Liver (tissue), 9 donors: ENCODE data around the gene TMX3. TPM values are rescaled to one million over a fixed set of nuclear protein-coding genes. Genes with fewer than 3 reads are reported as not detected.

Experiments
- DNase-seq: peaks from one replicate; pipeline ENCODE4 v3.0.0-alpha.2; 2017; ENCODE audit warnings: low spot score
- H3K27ac ChIP-seq, 2 donors: one replicate each; pipeline ENCODE4 v1.7.0; 2013; ENCODE audit warnings: inconsistent platforms in 2 of 2, low read length in 2 of 2, control low read depth in 1 of 2, low read depth in 1 of 2, mild to moderate bottlenecking in 1 of 2
- H3K27me3 ChIP-seq, 4 donors: one replicate each; pipeline versions ENCODE4 v1.6.1 to v1.7.0; 2013; ENCODE audit warnings: low read length in 3 of 4, inconsistent platforms in 1 of 4, mild to moderate bottlenecking in 1 of 4, moderate library complexity in 1 of 4; ENCODE audit not compliant: control insufficient read depth in 4 of 4, insufficient read depth in 4 of 4
- H3K36me3 ChIP-seq, 4 donors: one replicate each; pipeline versions ENCODE4 v1.6.1 to v1.7.0; 2013; ENCODE audit warnings: low read length in 3 of 4, mild to moderate bottlenecking in 3 of 4, low read depth in 1 of 4, moderate library complexity in 1 of 4; ENCODE audit not compliant: control insufficient read depth in 4 of 4, insufficient read depth in 3 of 4
- H3K4me1 ChIP-seq, 4 donors: one replicate each; pipeline versions ENCODE4 v1.6.1 to v1.7.0; 2013; ENCODE audit warnings: low read length in 3 of 4, mild to moderate bottlenecking in 3 of 4, moderate library complexity in 1 of 4; ENCODE audit not compliant: control insufficient read depth in 4 of 4, insufficient read depth in 4 of 4
- H3K4me3 ChIP-seq, 3 donors: one replicate each; pipeline versions ENCODE4 v1.6.1 to v1.7.0; 2013; ENCODE audit warnings: low read length in 3 of 3, control low read depth in 1 of 3, low read depth in 1 of 3, mild to moderate bottlenecking in 1 of 3
- H3K9ac ChIP-seq, 2 donors: one replicate each; pipeline ENCODE4 v1.7.0; 2013; ENCODE audit warnings: low read length in 2 of 2, mild to moderate bottlenecking in 2 of 2, moderate library complexity in 2 of 2, control low read depth in 1 of 2, low read depth in 1 of 2
- H3K9me3 ChIP-seq, 4 donors: one replicate each; pipeline versions ENCODE4 v1.6.1 to v1.7.0; 2013; ENCODE audit warnings: low read length in 3 of 4; ENCODE audit not compliant: control insufficient read depth in 4 of 4
- EGR1 ChIP-seq, 2 donors: IDR thresholded peaks; 2 replicates each; pipeline ENCODE4 v1.6.1; 2016 to 2018; ENCODE audit warnings: antibody characterized with exemption in 2 of 2, low read depth in 2 of 2
- FOXA1 ChIP-seq: IDR thresholded peaks from 2 replicates; pipeline ENCODE4 v1.6.1; 2016; ENCODE audit warnings: antibody characterized with exemption
- FOXA2 ChIP-seq: IDR thresholded peaks from 2 replicates; pipeline ENCODE4 v1.6.1; 2016; ENCODE audit warnings: antibody characterized with exemption
- GABPA ChIP-seq, 2 donors: IDR thresholded peaks in 1 of 2; conservative IDR thresholded peaks in 1 of 2; 2 replicates each; pipeline ENCODE4 v1.6.1; 2016; ENCODE audit warnings: antibody characterized with exemption in 2 of 2, mild to moderate bottlenecking in 1 of 2, moderate library complexity in 1 of 2
- HNF4A ChIP-seq, 2 donors: conservative IDR thresholded peaks; 2 replicates each; pipeline ENCODE4 v1.6.1; 2016; ENCODE audit warnings: antibody characterized with exemption in 2 of 2, mild to moderate bottlenecking in 2 of 2
- HNF4G ChIP-seq: IDR thresholded peaks from 2 replicates; pipeline ENCODE4 v1.6.1; 2016; ENCODE audit warnings: antibody characterized with exemption
- JUND ChIP-seq, 2 donors: IDR thresholded peaks; 2 replicates each; pipeline ENCODE4 v1.6.1; 2016; ENCODE audit warnings: antibody characterized with exemption in 2 of 2
- NR2F2 ChIP-seq: IDR thresholded peaks from 2 replicates; pipeline ENCODE4 v1.6.1; 2016; ENCODE audit warnings: antibody characterized with exemption
- RAD21 ChIP-seq, 2 donors: IDR thresholded peaks; 2 replicates each; pipeline ENCODE4 v1.6.1; 2016; ENCODE audit warnings: antibody characterized with exemption in 2 of 2, mild to moderate bottlenecking in 2 of 2
- RXRA ChIP-seq, 2 donors: IDR thresholded peaks; 2 replicates each; pipeline ENCODE4 v1.6.1; 2017 to 2018; ENCODE audit warnings: antibody characterized with exemption in 2 of 2, mild to moderate bottlenecking in 1 of 2
- SP1 ChIP-seq: IDR thresholded peaks from 2 replicates; pipeline ENCODE4 v1.6.1; 2018; ENCODE audit warnings: antibody characterized with exemption, mild to moderate bottlenecking
- TAF1 ChIP-seq: conservative IDR thresholded peaks from 2 replicates; pipeline ENCODE4 v1.6.1; 2016; ENCODE audit warnings: antibody characterized with exemption, mild to moderate bottlenecking
- YY1 ChIP-seq: IDR thresholded peaks from 2 replicates; pipeline ENCODE4 v1.6.1; 2016; ENCODE audit warnings: antibody characterized with exemption, mild to moderate bottlenecking
- WGBS: extraction: QIAGEN DNeasy Blood & Tissue Kit; methylation state at CpG from one replicate; pipeline ENCODE4 v1.1.7; 2013; 5-methylcytosine and 5-hydroxymethylcytosine counted together
- polyA plus RNA-seq, 2 donors: library from polyadenylated mRNA; stranded (reverse) in 1 of 2; unstranded in 1 of 2; fragments of 200-250 nt in 1 of 2; fragments of >200 nt in 1 of 2; fragmentation: Nextera tagmentation in 1 of 2; extraction: Ambion mirVana in 1 of 2; gene quantifications; one replicate each; pipeline versions ENCODE4 v1.2.1 to v1.2.3, GENCODE V29; 2013 to 2015
- total RNA-seq, 2 donors: library from RNA; depleted of rRNA; stranded (reverse); fragments of >200 nt; gene quantifications; one replicate each; pipeline ENCODE4 v1.2.3, GENCODE V29; 2014
- TF ChIP-seq, protein P1 (sequence below): IDR thresholded peaks from 2 replicates; pipeline ENCODE4 v1.6.1; 2016; ENCODE audit warnings: antibody characterized with exemption
- TF ChIP-seq, protein P2 (sequence below): IDR thresholded peaks from 2 replicates; pipeline ENCODE4 v1.6.1; 2016; ENCODE audit warnings: antibody characterized with exemption
- TF ChIP-seq, protein P3 (sequence below): IDR thresholded peaks from 2 replicates; pipeline ENCODE4 v1.6.1; 2016; ENCODE audit warnings: antibody characterized with exemption, mild to moderate bottlenecking
- TF ChIP-seq, protein P4 (sequence below): fragments of 150-350 bp; IDR thresholded peaks from 2 replicates; pipeline ENCODE4 v1.5.1; 2017; ENCODE audit warnings: improper control_type of control experiment, low read depth, low read length; ENCODE audit not compliant: missing input control
- TF ChIP-seq, protein P5 (sequence below): IDR thresholded peaks from 2 replicates; pipeline ENCODE4 v1.6.1; 2016; ENCODE audit warnings: antibody characterized with exemption
- donor health status: healthy.
- donor health status: healthy.
- donor health status: healthy.
- donor health status: healthy.
- donor health status: healthy.

Gene TMX3
- total and polyA plus RNA-seq, 4 donors, result 9.0 to 38.6 (median 20.3) TPM

DNA sequence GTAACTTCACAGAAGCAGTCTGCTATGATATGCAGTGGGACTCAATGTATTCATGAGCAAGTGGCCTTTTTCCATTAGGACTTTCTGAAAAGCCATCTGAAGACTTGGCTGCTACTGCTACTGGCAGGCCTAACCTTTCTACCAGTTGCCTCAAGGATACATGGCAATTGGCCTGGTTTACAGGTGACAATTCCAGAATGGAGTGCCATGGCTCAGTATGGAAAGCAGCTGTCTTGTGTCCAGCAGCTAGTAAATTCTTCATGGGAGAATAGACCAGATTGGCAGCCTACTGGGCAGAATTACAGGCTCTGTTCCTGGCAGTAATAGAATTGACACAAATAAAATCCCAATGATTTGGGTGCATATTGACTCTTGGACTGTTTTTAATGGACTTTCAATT is 12.6 kb upstream of the TMX3 start:
- no peak overlapping the region for H3K9ac ChIP-seq
- H3K27me3 ChIP-seq, result no peaks in the 10 kb centered on the region
- no peak overlapping the region for H3K27ac ChIP-seq
- no peaks in the 10 kb centered on the region for H3K36me3 ChIP-seq
- no peaks in the 10 kb centered on the region for H3K4me1 ChIP-seq
- DNase-seq, result no peak
- no peak overlapping the region for H3K4me3 ChIP-seq
- H3K9me3 ChIP-seq, result no peaks in the 10 kb centered on the region
- TF ChIP-seq, protein P1, sequence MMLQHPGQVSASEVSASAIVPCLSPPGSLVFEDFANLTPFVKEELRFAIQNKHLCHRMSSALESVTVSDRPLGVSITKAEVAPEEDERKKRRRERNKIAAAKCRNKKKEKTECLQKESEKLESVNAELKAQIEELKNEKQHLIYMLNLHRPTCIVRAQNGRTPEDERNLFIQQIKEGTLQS, result no peak
- TF ChIP-seq NR2F2 (no peak), HNF4G (no peak), YY1 (no peak), RAD21 (IDR thresholded peaks at IDR 0.05) (no peak), HNF4A (conservative IDR thresholded peaks at IDR 0.05) (no peak), FOXA2 (no peak), EGR1 (IDR thresholded peaks at IDR 0.05; ENCODE audit: low read depth in 2 of 2) (no peak), GABPA (IDR thresholded peaks at IDR 0.05 in 1 of 2, conservative IDR thresholded peaks at IDR 0.05 in 1 of 2) (no peak), TAF1 (no peak), JUND (IDR thresholded peaks at IDR 0.05) (no peak), FOXA1 (no peak), RXRA (IDR thresholded peaks at IDR 0.05) (no peak), SP1 (no peak)
- TF ChIP-seq, protein P2, sequence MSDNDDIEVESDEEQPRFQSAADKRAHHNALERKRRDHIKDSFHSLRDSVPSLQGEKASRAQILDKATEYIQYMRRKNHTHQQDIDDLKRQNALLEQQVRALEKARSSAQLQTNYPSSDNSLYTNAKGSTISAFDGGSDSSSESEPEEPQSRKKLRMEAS, result no peak
- TF ChIP-seq, protein P3, sequence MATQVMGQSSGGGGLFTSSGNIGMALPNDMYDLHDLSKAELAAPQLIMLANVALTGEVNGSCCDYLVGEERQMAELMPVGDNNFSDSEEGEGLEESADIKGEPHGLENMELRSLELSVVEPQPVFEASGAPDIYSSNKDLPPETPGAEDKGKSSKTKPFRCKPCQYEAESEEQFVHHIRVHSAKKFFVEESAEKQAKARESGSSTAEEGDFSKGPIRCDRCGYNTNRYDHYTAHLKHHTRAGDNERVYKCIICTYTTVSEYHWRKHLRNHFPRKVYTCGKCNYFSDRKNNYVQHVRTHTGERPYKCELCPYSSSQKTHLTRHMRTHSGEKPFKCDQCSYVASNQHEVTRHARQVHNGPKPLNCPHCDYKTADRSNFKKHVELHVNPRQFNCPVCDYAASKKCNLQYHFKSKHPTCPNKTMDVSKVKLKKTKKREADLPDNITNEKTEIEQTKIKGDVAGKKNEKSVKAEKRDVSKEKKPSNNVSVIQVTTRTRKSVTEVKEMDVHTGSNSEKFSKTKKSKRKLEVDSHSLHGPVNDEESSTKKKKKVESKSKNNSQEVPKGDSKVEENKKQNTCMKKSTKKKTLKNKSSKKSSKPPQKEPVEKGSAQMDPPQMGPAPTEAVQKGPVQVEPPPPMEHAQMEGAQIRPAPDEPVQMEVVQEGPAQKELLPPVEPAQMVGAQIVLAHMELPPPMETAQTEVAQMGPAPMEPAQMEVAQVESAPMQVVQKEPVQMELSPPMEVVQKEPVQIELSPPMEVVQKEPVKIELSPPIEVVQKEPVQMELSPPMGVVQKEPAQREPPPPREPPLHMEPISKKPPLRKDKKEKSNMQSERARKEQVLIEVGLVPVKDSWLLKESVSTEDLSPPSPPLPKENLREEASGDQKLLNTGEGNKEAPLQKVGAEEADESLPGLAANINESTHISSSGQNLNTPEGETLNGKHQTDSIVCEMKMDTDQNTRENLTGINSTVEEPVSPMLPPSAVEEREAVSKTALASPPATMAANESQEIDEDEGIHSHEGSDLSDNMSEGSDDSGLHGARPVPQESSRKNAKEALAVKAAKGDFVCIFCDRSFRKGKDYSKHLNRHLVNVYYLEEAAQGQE, result no peak
- TF ChIP-seq, protein P4, sequence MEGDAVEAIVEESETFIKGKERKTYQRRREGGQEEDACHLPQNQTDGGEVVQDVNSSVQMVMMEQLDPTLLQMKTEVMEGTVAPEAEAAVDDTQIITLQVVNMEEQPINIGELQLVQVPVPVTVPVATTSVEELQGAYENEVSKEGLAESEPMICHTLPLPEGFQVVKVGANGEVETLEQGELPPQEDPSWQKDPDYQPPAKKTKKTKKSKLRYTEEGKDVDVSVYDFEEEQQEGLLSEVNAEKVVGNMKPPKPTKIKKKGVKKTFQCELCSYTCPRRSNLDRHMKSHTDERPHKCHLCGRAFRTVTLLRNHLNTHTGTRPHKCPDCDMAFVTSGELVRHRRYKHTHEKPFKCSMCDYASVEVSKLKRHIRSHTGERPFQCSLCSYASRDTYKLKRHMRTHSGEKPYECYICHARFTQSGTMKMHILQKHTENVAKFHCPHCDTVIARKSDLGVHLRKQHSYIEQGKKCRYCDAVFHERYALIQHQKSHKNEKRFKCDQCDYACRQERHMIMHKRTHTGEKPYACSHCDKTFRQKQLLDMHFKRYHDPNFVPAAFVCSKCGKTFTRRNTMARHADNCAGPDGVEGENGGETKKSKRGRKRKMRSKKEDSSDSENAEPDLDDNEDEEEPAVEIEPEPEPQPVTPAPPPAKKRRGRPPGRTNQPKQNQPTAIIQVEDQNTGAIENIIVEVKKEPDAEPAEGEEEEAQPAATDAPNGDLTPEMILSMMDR, result no peak
- TF ChIP-seq, protein P5, sequence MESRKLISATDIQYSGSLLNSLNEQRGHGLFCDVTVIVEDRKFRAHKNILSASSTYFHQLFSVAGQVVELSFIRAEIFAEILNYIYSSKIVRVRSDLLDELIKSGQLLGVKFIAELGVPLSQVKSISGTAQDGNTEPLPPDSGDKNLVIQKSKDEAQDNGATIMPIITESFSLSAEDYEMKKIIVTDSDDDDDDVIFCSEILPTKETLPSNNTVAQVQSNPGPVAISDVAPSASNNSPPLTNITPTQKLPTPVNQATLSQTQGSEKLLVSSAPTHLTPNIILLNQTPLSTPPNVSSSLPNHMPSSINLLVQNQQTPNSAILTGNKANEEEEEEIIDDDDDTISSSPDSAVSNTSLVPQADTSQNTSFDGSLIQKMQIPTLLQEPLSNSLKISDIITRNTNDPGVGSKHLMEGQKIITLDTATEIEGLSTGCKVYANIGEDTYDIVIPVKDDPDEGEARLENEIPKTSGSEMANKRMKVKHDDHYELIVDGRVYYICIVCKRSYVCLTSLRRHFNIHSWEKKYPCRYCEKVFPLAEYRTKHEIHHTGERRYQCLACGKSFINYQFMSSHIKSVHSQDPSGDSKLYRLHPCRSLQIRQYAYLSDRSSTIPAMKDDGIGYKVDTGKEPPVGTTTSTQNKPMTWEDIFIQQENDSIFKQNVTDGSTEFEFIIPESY, result no peak

DNA sequence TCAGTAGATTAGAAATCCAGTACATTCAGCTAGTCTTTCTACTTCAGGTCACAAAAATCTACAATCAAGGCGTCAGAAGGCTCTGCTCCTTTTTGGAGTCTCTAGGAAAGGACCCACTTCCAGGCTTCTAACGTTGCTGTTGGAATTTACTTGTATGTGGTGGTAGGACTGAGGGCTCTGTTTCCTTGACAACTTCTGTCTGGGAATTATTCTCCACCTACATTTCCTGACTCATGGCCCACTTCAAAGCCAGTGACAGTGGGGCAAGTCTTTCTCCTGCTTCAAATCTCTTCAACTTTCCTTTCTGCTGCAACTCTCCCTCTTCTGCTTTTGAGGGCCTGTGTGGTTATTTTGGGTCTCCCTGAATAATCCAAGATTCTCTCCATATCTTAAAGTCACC is 10.4 kb upstream of the TMX3 start:
- H3K36me3 ChIP-seq, result peaks cover 0 to under 1% (median 0%) of the 10 kb centered on the region in 4 donors
- no peaks in the 10 kb centered on the region for H3K4me1 ChIP-seq
- no peak overlapping the region for H3K4me3 ChIP-seq
- TF ChIP-seq JUND (IDR thresholded peaks at IDR 0.05), result no peak
- TF ChIP-seq, protein P1, result no peak
- TF ChIP-seq, protein P5, result no peak
- no peak for TF ChIP-seq HNF4G
- H3K27me3 ChIP-seq, result no peaks in the 10 kb centered on the region
- no peaks in the 10 kb centered on the region for H3K9me3 ChIP-seq
- no peak overlapping the region for H3K27ac ChIP-seq
- DNase-seq, result no peak
- H3K9ac ChIP-seq, result no peak overlapping the region
- WGBS, result 84% methylated on average over 2 of the region's 2 CpGs
